K562 (cell line): ENCODE data around the gene HES4. TPM values are rescaled to one million over a fixed set of nuclear protein-coding genes. Genes with fewer than 3 reads are reported as not detected.

Experiments
- ATAC-seq: fragments of 200-7000 bp; cut with Tn5 transposase; 3 replicates; pipeline ENCODE4 v1.9.1; 2020; ENCODE audit warnings: moderate library complexity
- BruUV-seq: library from RNA; stranded (reverse); fragments of 400-500 nt; replicated peaks from 2 replicates; lab custom pipeline; 2021; lab: Mats Ljungman, UMichigan
- CTCF ChIA-PET: fragments of 300-600 bp; formaldehyde crosslinking; extraction: SDS; loops from one replicate; lab custom pipeline; 2021; ENCODE audit warnings: low intra/inter-chr PET ratio; lab: Yijun Ruan, JAX
- POLR2A ChIA-PET: fragments of 300-600, 350-650 bp; sonication (Branson Sonifier 250); formaldehyde crosslinking; extraction: SDS; loops from one replicate; lab custom pipeline; 2021; ENCODE audit warnings: antibody characterized with exemption, inconsistent platforms; lab: Yijun Ruan, JAX
- DNase-seq, 4 experiments: peaks; one replicate each; pipeline versions ENCODE4 v3.0.0 to v3.0.0-alpha.2; 2011 to 2018; ENCODE audit warnings: low spot score in 3 of 4, mixed read lengths in 3 of 4; ENCODE audit errors: extremely low read depth in 1 of 4
- FAIRE-seq: peaks from 2 replicates; lab custom pipeline; 2011; peaks lifted over from hg19 to GRCh38; lab: Jason Lieb, UNC
- H2AFZ ChIP-seq: 2 replicates; pipeline ENCODE4 v1.6.0; 2011; ENCODE audit warnings: low read depth, low read length, control low read depth, inconsistent platforms
- H3K27ac ChIP-seq: fragments of 200-600 bp; 3 replicates; pipeline ENCODE4 v1.8.0; 2011; ENCODE audit warnings: low read depth, mild to moderate bottlenecking, control low read depth, inconsistent platforms, low read length, moderate library complexity, mixed read lengths; ENCODE audit errors: extremely low read depth
- H3K27me3 ChIP-seq, 2 experiments: fragments of 300-600 bp in 1 of 2; 2 replicates in 1 of 2; 3 replicates in 1 of 2; pipeline versions ENCODE4 v1.6.0 to v1.8.0; 2011; ENCODE audit warnings: inconsistent platforms in 2 of 2, low read length in 2 of 2, mild to moderate bottlenecking in 1 of 2, mixed read lengths in 1 of 2, moderate library complexity in 1 of 2; ENCODE audit not compliant: control insufficient read depth in 2 of 2, insufficient read depth in 2 of 2
- H3K36me3 ChIP-seq: fragments of 300-600 bp; 3 replicates; pipeline ENCODE4 v1.8.0; 2011; ENCODE audit warnings: mild to moderate bottlenecking, low read length, inconsistent platforms; ENCODE audit not compliant: control insufficient read depth, insufficient read depth
- H3K4me1 ChIP-seq, 2 experiments: fragments of 200-600 bp in 1 of 2; replicated peaks in 1 of 2; 2 replicates in 1 of 2; 3 replicates in 1 of 2; pipeline versions ENCODE4 v1.5.1 to v1.8.0; 2011; ENCODE audit warnings: inconsistent platforms in 2 of 2, low read length in 2 of 2, mild to moderate bottlenecking in 1 of 2, mixed read lengths in 1 of 2, moderate library complexity in 1 of 2; ENCODE audit not compliant: control insufficient read depth in 2 of 2, insufficient read depth in 2 of 2
- H3K4me2 ChIP-seq: 2 replicates; pipeline ENCODE4 v1.6.1; 2011; ENCODE audit warnings: low read length, control low read depth, inconsistent platforms, mixed read lengths; ENCODE audit not compliant: insufficient read depth
- H3K4me3 ChIP-seq: fragments of 200-600 bp; sonication (generic), shearing (Covaris generic); 2 replicates; pipeline ENCODE4 v1.5.1; 2016; ENCODE audit warnings: control low read depth, inconsistent platforms
- H3K79me2 ChIP-seq: fragments of 200-600 bp; 3 replicates; pipeline ENCODE4 v1.8.0; 2011; ENCODE audit warnings: low read length, inconsistent platforms; ENCODE audit not compliant: control insufficient read depth, insufficient read depth
- H3K9ac ChIP-seq, 2 experiments: 2 replicates each; pipeline versions ENCODE4 v1.6.0 to v1.6.1; 2011; ENCODE audit warnings: low read depth in 2 of 2, low read length in 2 of 2, control low read depth in 1 of 2, inconsistent platforms in 1 of 2, mild to moderate bottlenecking in 1 of 2, mixed read lengths in 1 of 2; ENCODE audit not compliant: insufficient read depth in 1 of 2
- H3K9me1 ChIP-seq: one replicate; pipeline ENCODE4 v1.6.0; 2011; ENCODE audit warnings: inconsistent platforms, mild to moderate bottlenecking, low read length, moderate library complexity; ENCODE audit not compliant: control insufficient read depth, insufficient read depth
- H3K9me3 ChIP-seq: replicated peaks from 2 replicates; pipeline ENCODE4 v1.5.1; 2011; ENCODE audit warnings: low read depth, low read length, inconsistent platforms; ENCODE audit not compliant: control insufficient read depth, insufficient read depth
- H4K20me1 ChIP-seq: replicated peaks from 2 replicates; pipeline ENCODE4 v1.6.1; 2011; ENCODE audit warnings: low read length, inconsistent platforms, mixed read lengths; ENCODE audit not compliant: control insufficient read depth, insufficient read depth
- NFYB ChIP-seq: IDR thresholded peaks from 2 replicates; pipeline ENCODE4 v1.6.1; 2011; ENCODE audit warnings: mild to moderate bottlenecking, moderate library complexity; ENCODE audit not compliant: insufficient read length; ENCODE audit errors: extremely low read depth
- NONO ChIP-seq, 2 experiments: fragments of 200-400 bp in 1 of 2; fragments of 450-650 bp in 1 of 2; formaldehyde crosslinking in 1 of 2; IDR thresholded peaks; 2 replicates each; pipeline ENCODE4 v1.6.1; 2017; ENCODE audit warnings: low read depth in 2 of 2, mild to moderate bottlenecking in 2 of 2, moderate library complexity in 2 of 2, low read length in 1 of 2
- OTX1 ChIP-seq: fragments of 450-650 bp; formaldehyde crosslinking; IDR thresholded peaks from 2 replicates; pipeline ENCODE4 v1.4.0; 2022; ENCODE audit warnings: mild to moderate bottlenecking
- PHB ChIP-seq: fragments of 250-450 bp; sonication (Bioruptor Pico); IDR thresholded peaks from 2 replicates; pipeline ENCODE4 v1.5.0; 2021
- SMARCA5 ChIP-seq: fragments of 450-650 bp; IDR thresholded peaks from 2 replicates; pipeline ENCODE4 v1.6.1; 2016
- SOX6 ChIP-seq: fragments of 450-650 bp; IDR thresholded peaks from 2 replicates; pipeline ENCODE4 v1.6.1; 2014; ENCODE audit warnings: mild to moderate bottlenecking
- SRSF7 ChIP-seq: fragments of 200-400 bp; formaldehyde crosslinking; optimal IDR thresholded peaks from 2 replicates; pipeline ENCODE3; 2017; ENCODE audit warnings: mild to moderate bottlenecking, low read depth, low read length
- THRAP3 ChIP-seq: fragments of 450-650 bp; IDR thresholded peaks from 2 replicates; pipeline ENCODE4 v1.6.1; 2016; ENCODE audit warnings: mild to moderate bottlenecking, inconsistent platforms, borderline replicate concordance
- TRIM24 ChIP-seq, 2 experiments: fragments of 450-650 bp; IDR thresholded peaks; 2 replicates each; pipeline ENCODE4 v1.6.1; 2016
- ZNF347 ChIP-seq: fragments of 450-650 bp; formaldehyde crosslinking; IDR thresholded peaks from 2 replicates; pipeline ENCODE4 v1.4.0; 2020; ENCODE audit warnings: low read depth, mild to moderate bottlenecking, moderate library complexity
- ZNF436 ChIP-seq: fragments of 250-450, 450-650 bp; sonication (Bioruptor Pico); formaldehyde crosslinking; IDR thresholded peaks from 2 replicates; pipeline ENCODE4 v1.7.0; 2020; ENCODE audit warnings: mild to moderate bottlenecking
- ZNF79 ChIP-seq: fragments of 250-450 bp; sonication (Bioruptor Pico); IDR thresholded peaks from 2 replicates; pipeline ENCODE4 v1.4.0; 2020; ENCODE audit warnings: low read depth, mild to moderate bottlenecking, moderate library complexity
- WGBS: fragments of 100-300 bp; shearing (Covaris generic); methylation state at CpG from one replicate; pipeline ENCODE4 v1.1.6; 2016; ENCODE audit warnings: low coverage, mixed read lengths; ENCODE audit not compliant: insufficient coverage; ENCODE audit errors: missing lambda C conversion rate; 5-methylcytosine and 5-hydroxymethylcytosine counted together
- in situ Hi-C: fragments of 300-500 bp; cut with MboI; formaldehyde crosslinking; loops from 4 replicates; pipeline ENCODE4 v1.15.0; 2018; ENCODE audit warnings: inconsistent platforms, mixed read lengths
- intact Hi-C: fragments of 100-400 bp; cut with micrococcal nuclease; formaldehyde crosslinking; loops from 2 replicates; pipeline ENCODE4 v1.14.2; 2022
- polyA plus RNA-seq, 8 experiments: library from polyadenylated mRNA; depleted of rRNA in 4 of 8; stranded (reverse) in 5 of 8; unstranded in 3 of 8; fragments of >200 nt; fragmentation: Nextera tagmentation in 2 of 8; fragmentation: Illumina TruSeq in 1 of 8; extraction: Ambion mirVana in 2 of 8; extraction: Trizol in 1 of 8; gene quantifications; 2 replicates each; pipeline versions ENCODE4 v1.2.1 to v1.2.3, GENCODE V29; 2011 to 2014; ENCODE audit warnings: inconsistent platforms in 1 of 8, missing spikeins in 1 of 8
- total RNA-seq, 7 experiments: library from RNA; depleted of rRNA in 6 of 7; stranded (reverse); fragments of >200 nt in 6 of 7; fragmentation: Illumina TruSeq in 2 of 7; extraction: Trizol in 2 of 7; gene quantifications; 2 replicates each; pipeline versions ENCODE4 v1.2.1 to v1.2.3, GENCODE V29; 2011 to 2021; ENCODE audit warnings: low replicate concordance in 1 of 7
- TF ChIP-seq, protein P1 (sequence below): fragments of 250-450 bp; sonication (Bioruptor Pico); IDR thresholded peaks from 2 replicates; pipeline ENCODE4 v1.4.0; 2020; ENCODE audit warnings: mild to moderate bottlenecking
- TF ChIP-seq, protein P2 (sequence below): sonication (generic); formaldehyde crosslinking; IDR thresholded peaks from 2 replicates; pipeline ENCODE4 v1.8.1; 2023; ENCODE audit warnings: mild to moderate bottlenecking, missing genetic modification reagents

The HES4 gene
- total and polyA plus RNA-seq, 9 of the 15 experiments (the other 6 are each of a cell fraction or from before 2014, with no cell fraction given) = 0.21 to 43.7 (median 5.3) TPM; not detected in 2

DNA sequence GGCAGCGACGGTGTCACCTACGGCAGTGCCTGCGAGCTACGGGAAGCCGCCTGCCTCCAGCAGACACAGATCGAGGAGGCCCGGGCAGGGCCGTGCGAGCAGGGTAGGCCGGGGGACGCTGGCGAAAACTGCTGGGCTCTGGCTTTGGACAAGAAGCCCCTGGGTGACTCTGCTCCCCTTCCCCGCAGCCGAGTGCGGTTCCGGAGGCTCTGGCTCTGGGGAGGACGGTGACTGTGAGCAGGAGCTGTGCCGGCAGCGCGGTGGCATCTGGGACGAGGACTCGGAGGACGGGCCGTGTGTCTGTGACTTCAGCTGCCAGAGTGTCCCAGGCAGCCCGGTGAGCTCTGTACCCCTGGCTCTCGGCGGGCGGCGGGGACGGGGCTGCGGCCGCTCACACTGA is 44.0 kb upstream of the HES4 start:
- ATAC-seq (no peak), DNase-seq (no peak), FAIRE-seq (no peak)
- BruUV-seq = no TSS peak
- ChIA-PET POLR2A (interaction anchor here (0.5 to 1.2 kb wide), 2 partner anchors 13 to 393 kb away, joined by 3 read pairs; no protein-coding TSS in a partner anchor), CTCF (no interaction called here)
- intact Hi-C loops (no loop called here), in situ Hi-C loops (no loop called here)
- H3K9me1 ChIP-seq = no peaks in the 10 kb centered on the region
- H3K27me3 ChIP-seq = no peaks in the 10 kb centered on the region
- H3K79me2 ChIP-seq = no peaks in the 10 kb centered on the region; the same call in 2 of the 3 replicates
- peaks cover 68% of the 10 kb centered on the region; the same call in 2 of the 3 replicates for H3K36me3 ChIP-seq
- H3K4me1 ChIP-seq = peaks cover 8 to 67% of the 10 kb centered on the region in 2 experiments; a peak in 4 of 5 replicates
- TF ChIP-seq SMARCA5 = no peak
- no peak for TF ChIP-seq PHB (CRISPR knock-in tag)
- TF ChIP-seq ZNF436 (CRISPR knock-in tag) = no peak
- no peak overlapping the region for H3K27ac ChIP-seq
- no peak overlapping the region for H3K9ac ChIP-seq
- H3K9me3 ChIP-seq = no peaks in the 10 kb centered on the region
- H4K20me1 ChIP-seq = peaks cover 4% of the 10 kb centered on the region
- H3K4me2 ChIP-seq = no peak overlapping the region
- H3K4me3 ChIP-seq = no peak overlapping the region
- no peak overlapping the region for H2AFZ ChIP-seq
- 94% methylated on average over 22 of the region's 33 CpGs for WGBS

DNA sequence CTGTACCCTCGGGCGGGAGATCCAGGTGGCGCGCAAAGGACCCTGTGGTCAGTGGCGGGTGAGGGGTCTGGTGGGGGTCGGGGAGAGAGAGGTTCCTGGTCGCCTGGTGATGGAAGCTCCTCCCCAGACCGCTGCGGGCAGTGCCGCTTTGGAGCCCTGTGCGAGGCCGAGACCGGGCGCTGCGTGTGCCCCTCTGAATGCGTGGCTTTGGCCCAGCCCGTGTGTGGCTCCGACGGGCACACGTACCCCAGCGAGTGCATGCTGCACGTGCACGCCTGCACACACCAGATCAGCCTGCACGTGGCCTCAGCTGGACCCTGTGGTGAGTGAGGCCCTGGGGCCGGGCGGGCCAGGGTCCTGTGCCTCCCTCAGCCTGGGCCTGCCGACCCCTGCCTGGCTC is 43.5 kb upstream of the HES4 start:
- ATAC-seq = no peak
- DNase-seq = no peak
- no peaks in the 10 kb centered on the region for H3K9me1 ChIP-seq
- no peak overlapping the region for H3K27ac ChIP-seq
- H3K4me3 ChIP-seq = no peak overlapping the region
- no TSS peak for BruUV-seq
- in situ Hi-C loops (no loop called here), intact Hi-C loops (no loop called here)
- peaks cover 68% of the 10 kb centered on the region; the same call in 2 of the 3 replicates for H3K36me3 ChIP-seq
- H3K79me2 ChIP-seq = no peaks in the 10 kb centered on the region; the same call in 2 of the 3 replicates
- POLR2A ChIA-PET = interaction anchor here (1.2 kb wide), 1 partner anchor 14 kb away, joined by 3 read pairs; no protein-coding TSS in a partner anchor
- WGBS = 93% methylated on average over 21 of the region's 27 CpGs
- CTCF ChIA-PET = no interaction called here
- no peak overlapping the region for H3K4me2 ChIP-seq
- no peak for FAIRE-seq
- H3K4me1 ChIP-seq = peaks cover 8 to 69% of the 10 kb centered on the region in 2 experiments; a peak in 4 of 5 replicates
- H4K20me1 ChIP-seq = peaks cover 9% of the 10 kb centered on the region
- no peak overlapping the region for H3K9ac ChIP-seq
- no peaks in the 10 kb centered on the region for H3K27me3 ChIP-seq
- no peak overlapping the region for H2AFZ ChIP-seq
- no peaks in the 10 kb centered on the region for H3K9me3 ChIP-seq
- TF ChIP-seq TRIM24 (IDR thresholded peaks at IDR 0.05) (no peak), ZNF79 (CRISPR knock-in tag) (no peak), SRSF7 (no peak), THRAP3 (no peak), NONO (IDR thresholded peaks at IDR 0.05; ENCODE audit: low read depth in 2 of 2, low read length in 1 of 2) (no peak), ZNF347 (CRISPR knock-in tag) (no peak), OTX1 (CRISPR knock-in tag) (no peak), SOX6 (no peak), NFYB (no peak)
- TF ChIP-seq, protein P1, sequence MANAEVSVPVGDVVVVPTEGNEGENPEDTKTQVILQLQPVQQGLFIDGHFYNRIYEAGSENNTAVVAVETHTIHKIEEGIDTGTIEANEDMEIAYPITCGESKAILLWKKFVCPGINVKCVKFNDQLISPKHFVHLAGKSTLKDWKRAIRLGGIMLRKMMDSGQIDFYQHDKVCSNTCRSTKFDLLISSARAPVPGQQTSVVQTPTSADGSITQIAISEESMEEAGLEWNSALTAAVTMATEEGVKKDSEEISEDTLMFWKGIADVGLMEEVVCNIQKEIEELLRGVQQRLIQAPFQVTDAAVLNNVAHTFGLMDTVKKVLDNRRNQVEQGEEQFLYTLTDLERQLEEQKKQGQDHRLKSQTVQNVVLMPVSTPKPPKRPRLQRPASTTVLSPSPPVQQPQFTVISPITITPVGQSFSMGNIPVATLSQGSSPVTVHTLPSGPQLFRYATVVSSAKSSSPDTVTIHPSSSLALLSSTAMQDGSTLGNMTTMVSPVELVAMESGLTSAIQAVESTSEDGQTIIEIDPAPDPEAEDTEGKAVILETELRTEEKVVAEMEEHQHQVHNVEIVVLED (CRISPR knock-in tag) = no peak
- TF ChIP-seq, protein P2, sequence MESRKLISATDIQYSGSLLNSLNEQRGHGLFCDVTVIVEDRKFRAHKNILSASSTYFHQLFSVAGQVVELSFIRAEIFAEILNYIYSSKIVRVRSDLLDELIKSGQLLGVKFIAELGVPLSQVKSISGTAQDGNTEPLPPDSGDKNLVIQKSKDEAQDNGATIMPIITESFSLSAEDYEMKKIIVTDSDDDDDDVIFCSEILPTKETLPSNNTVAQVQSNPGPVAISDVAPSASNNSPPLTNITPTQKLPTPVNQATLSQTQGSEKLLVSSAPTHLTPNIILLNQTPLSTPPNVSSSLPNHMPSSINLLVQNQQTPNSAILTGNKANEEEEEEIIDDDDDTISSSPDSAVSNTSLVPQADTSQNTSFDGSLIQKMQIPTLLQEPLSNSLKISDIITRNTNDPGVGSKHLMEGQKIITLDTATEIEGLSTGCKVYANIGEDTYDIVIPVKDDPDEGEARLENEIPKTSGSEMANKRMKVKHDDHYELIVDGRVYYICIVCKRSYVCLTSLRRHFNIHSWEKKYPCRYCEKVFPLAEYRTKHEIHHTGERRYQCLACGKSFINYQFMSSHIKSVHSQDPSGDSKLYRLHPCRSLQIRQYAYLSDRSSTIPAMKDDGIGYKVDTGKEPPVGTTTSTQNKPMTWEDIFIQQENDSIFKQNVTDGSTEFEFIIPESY (CRISPR knock-in tag) = no peak
